GM12892 (cell line): ENCODE measurements around the gene BCL2L11.

Source experiments
- DNase-seq: peaks from one replicate; pipeline ENCODE4 v3.0.0; 2011; ENCODE audit not compliant: insufficient read length
- FAIRE-seq: peaks from 2 replicates; lab custom pipeline; 2011; peaks lifted over from hg19 to GRCh38; lab: Jason Lieb, UNC
- POLR2A ChIP-seq: IDR thresholded peaks from 2 replicates; pipeline ENCODE4 v1.6.1; 2011; ENCODE audit warnings: low read depth, low read length, control low read depth
- POLR2AphosphoS5 ChIP-seq: IDR thresholded peaks from 2 replicates; pipeline ENCODE4 v1.6.1; 2011; ENCODE audit warnings: low read depth, low read length, control low read depth
- TAF1 ChIP-seq: IDR thresholded peaks from 2 replicates; pipeline ENCODE4 v1.6.1; 2011; ENCODE audit warnings: low read depth, mild to moderate bottlenecking, control low read depth, low read length, borderline replicate concordance

The BCL2L11 gene

GRCh38 chr2:111102216-111102615 is 18.5 kb upstream of the BCL2L11 start:
- no peak for TF ChIP-seq POLR2AphosphoS5
- TF ChIP-seq POLR2A: no peak
- no peak for TF ChIP-seq TAF1
- no peak for FAIRE-seq
- no peak for DNase-seq

DNA sequence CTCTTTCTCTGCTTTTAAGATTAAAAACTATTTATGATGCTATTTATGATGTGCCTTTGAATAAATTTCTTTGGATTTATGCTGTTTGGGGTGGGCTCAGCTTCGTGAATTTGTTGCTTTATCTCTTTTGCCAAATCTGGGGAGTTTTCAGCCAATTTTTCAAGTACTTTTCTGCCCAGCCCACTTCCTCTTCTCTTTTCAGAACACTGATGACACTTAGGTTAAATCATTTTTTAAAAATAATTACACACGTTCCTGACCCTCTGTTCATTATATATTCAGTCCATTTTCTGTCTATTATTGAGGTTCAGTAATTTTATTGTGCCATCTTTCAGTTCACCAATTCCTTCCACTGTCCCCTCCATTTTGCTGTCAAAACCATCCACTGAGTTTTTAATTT is 14.8 kb upstream of the BCL2L11 start:
- DNase-seq (no peak), FAIRE-seq (no peak)
- TF ChIP-seq TAF1: no peak
- no peak for TF ChIP-seq POLR2AphosphoS5
- TF ChIP-seq POLR2A: no peak

GRCh38 chr2:111106706-111107105 is 14.0 kb upstream of the BCL2L11 start:
- DNase-seq: no peak
- TF ChIP-seq POLR2AphosphoS5 (no peak), POLR2A (no peak), TAF1 (no peak)
- FAIRE-seq: no peak

DNA sequence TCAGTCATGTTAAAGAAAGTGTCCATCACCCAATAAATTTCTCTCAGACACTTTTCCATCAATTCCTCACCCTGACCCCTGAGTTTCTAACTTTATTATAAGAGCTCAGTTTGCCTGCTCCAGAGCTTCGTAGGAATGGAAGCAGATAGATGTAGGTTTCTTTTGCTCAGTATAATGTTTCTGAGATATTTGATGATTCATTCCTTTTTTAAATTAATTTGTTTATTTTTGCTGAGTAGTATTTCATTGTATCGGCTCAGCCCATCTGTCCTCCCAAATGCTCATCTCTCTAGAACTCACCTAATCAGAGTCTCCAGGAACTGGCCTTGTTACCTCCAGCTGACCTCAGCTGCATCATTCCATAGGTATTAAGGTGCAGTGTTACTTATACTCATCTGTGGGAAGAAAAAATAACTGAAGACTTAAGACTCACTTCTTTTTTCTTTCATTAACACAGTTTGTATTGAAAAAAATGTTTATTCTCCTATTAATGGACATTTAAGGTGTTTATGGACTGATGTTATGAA is 11.9 kb upstream of the BCL2L11 start:
- no peak for TF ChIP-seq POLR2AphosphoS5
- TF ChIP-seq TAF1: no peak
- TF ChIP-seq POLR2A: no peak
- FAIRE-seq (no peak), DNase-seq (no peak)

DNA sequence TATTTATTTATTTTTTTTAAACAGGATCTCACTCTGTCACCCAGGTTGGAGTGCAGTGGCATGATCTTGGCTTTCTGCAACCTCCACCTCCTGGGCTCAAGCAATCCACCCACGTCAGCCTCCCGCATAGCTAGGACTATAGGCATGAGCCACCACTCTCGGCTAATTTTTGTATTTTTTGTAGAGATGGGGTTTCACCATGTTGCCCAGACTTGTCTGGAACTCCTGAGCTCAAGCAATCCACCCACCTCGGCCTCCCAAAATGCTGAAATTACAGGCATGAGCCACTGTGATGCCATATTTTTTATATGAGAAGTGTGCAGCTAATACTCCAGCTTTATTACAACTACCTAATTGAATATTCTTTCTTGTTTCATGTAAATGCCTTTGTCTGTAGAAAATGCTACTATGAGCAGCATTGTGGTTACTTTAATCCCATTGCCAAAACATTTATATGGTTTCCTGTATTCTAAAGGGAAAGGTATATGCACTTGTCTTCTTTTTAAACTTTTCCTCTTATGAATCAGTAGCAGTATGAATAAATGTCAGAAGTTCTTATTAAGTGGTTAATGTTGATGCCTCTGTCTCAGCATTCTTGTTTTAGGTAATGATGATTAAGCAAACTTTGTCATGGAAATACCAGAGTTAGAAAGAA is 9.5 kb upstream of the BCL2L11 start:
- FAIRE-seq (no peak), DNase-seq (no peak)
- TF ChIP-seq POLR2AphosphoS5: no peak
- no peak for TF ChIP-seq TAF1
- TF ChIP-seq POLR2A: no peak

- no peak for DNase-seq
- no peak for TF ChIP-seq POLR2AphosphoS5
- TF ChIP-seq POLR2A: no peak
- no peak for TF ChIP-seq TAF1
- no peak for FAIRE-seq
Observed at GRCh38 chr2:111113838-111114237, 6.9 kb upstream of the BCL2L11 start.

DNA sequence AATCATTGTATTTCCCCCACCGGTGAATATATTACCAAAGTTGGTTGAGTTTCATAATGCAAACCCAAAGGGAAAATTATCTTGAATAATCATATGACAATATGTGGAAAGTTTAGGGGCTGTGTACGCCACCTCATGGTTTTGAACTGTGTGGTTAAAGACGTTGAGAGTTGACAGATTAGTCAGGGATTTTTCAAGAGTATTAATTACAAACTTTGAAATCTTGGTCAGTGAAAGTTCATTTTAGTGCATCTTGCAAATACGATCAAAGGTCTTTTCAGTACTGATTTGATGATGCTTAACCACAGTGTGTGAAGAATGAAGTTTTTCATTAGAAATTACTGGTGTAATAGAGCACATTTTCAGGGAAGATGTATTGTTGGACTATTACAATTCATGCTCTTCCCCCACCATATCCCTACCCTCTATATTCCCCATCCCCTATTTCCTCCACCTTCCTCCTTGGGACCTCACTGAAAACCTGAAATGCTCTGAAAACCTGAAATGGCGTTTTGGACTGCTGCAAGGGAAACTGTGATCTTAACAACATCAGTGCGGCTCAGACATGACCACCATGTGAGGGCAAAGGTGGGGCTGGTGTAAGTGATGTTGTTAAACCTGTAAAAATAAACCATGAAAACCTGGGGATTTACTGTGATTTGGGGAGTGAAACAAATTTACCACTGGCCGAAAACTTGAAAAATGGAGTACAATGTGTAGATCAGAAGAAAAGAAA is 4.5 kb upstream of the BCL2L11 start:
- FAIRE-seq: peak; percentile 88
- TF ChIP-seq TAF1 (no peak), POLR2A (no peak), POLR2AphosphoS5 (no peak)

DNA sequence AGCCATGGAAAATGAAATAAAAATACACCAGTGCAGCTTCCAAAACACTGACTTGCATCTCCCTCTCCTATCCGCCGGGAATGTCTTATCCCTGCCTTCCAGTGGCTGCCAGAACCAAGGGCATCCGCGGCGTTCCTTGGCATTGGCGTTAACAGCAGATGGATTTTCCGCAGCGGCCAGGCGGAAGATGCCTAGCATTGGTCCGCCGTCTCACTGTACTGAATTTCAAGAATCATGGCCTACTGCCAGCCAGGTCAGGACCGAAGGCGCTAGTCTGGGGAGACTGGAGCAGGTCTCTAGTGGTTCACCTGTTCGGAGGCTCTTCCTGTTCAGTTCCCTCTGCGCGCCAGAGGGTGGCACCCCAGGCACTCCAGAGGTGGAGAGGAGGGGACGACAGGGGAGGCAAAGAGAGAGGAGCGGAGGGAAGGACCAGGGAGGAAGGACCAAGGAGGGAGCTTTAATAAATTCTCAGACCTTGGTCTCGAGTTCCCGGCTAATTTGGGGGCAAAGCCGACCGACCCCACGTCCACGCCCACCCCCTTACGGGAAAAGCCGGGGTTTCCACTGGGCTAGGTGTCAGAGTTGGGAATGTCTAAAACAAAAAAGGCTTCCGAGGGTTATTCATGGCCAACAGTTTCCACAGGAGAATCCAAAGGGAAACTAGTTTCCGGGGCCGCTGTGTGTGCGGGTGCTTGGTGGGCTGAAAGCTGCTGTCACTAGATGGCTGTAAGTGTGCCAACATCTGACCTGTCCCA is 3.7 kb upstream of the BCL2L11 start:
- no peak for TF ChIP-seq POLR2AphosphoS5
- TF ChIP-seq TAF1: no peak
- no peak for TF ChIP-seq POLR2A
- FAIRE-seq: peak; percentile 91
- DNase-seq: no peak

More for the DNA sequence above, 4.5 kb upstream of the BCL2L11 start:
- no peak for DNase-seq

DNA sequence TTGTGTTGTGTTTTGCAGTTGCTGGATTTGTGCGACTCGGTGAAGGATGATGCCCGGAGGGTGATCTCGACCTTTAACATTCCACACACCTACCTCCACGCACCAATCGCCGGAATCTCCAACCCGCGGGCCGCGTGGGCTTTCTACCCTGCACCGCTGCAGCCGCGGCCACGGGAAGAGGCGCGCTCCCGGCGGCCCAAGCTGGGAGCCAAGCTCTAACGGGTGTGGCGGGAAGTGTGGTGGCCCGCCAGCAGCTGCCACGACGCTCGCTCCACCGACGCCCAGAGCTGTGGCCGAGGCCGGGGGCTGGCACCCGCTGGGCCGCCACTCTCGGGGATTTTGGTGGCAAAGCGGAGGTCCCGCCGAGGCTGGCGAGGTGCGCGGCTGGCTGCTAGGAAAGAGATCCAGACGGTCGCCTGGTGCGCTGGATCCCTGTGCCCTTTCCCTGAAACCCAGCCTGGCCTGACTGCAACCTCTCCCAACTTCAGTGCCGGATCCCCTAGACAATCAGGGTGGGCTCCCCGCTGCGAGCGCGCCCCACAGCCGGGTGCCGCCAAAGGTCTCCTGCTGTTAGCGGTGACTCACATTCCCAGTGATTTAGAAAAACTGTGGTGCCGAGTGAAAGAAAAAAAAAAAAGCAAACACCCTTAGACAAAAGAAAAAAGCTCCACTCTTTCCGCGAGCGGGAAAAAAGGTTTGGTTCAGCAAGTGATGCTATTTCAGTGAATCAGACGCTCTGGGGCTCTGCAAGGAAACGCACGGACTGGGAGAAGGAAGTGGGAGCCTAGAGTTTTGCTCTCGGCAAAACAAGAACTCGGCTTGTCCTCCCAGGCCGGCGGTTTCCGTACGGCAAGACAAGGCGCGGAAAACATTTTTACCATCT is 2.9 kb upstream of the BCL2L11 start:
- FAIRE-seq (peak; percentile 56), DNase-seq (no peak)
- TF ChIP-seq TAF1 (no peak), POLR2AphosphoS5 (no peak)

DNA sequence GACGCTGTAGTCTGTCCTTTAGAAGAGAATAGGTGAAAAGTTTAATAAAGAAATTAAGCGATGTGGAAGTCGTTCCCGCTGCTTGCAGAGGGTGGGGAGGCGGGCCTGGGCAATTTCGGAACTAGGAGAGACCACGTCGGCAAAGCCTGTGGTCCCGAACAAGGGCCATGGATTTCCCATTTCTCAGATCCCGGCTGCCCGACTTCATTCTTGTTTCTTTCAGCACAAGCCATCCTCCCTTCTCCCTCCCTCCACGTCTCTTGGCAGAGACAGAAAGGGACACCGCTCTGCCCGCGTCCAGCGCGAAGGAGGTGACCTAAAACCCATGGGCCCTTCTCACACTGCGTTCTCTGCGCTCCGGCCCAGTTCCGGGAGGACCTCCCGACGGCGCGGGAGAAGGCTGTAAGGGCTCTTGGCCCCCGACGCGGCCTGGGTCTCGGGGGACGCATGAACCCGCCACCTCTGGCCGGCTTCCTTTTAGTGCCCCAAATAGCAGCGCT is 2.2 kb upstream of the BCL2L11 start:
- FAIRE-seq (no peak), DNase-seq (no peak)
- no peak for TF ChIP-seq POLR2A
- no peak for TF ChIP-seq TAF1
- TF ChIP-seq POLR2AphosphoS5: no peak
